HG03575 (cell line): ENCODE data around the gene CUL3.
"Not testable (repeated sequence)": the region's sequence is repeated elsewhere in the genome, so short reads cannot be mapped to it uniquely, and the experiment has no call there.

Source experiments
- ATAC-seq: cut with Tn5 transposase; IDR thresholded peaks from one replicate; pipeline ENCODE4 v1.9.1; 2021; ENCODE audit not compliant: unreplicated experiment, insufficient number of reproducible peaks, low FRiP score; ENCODE audit errors: extremely low read depth

Gene CUL3

GRCh38 chr2:224552771-224553170 lies 32.4 kb downstream of the CUL3 start:
- ATAC-seq = no peak

GRCh38 chr2:224551693-224552092 lies 33.5 kb downstream of the CUL3 start:
- no peak for ATAC-seq

- ATAC-seq = no peak
These were observed 38.2 kb downstream of the CUL3 start for GRCh38 chr2:224546926-224547325.

- ATAC-seq = no peak
These were observed 39.1 kb downstream of the CUL3 start for GRCh38 chr2:224545884-224546644.

GRCh38 chr2:224543939-224544338 lies 41.2 kb downstream of the CUL3 start:
- no peak for ATAC-seq

GRCh38 chr2:224538561-224539138 lies 46.5 kb downstream of the CUL3 start:
- ATAC-seq = no peak

GRCh38 chr2:224532931-224533330 lies 52.2 kb downstream of the CUL3 start:
- no peak for ATAC-seq

- ATAC-seq = no peak
These were observed 52.7 kb downstream of the CUL3 start for GRCh38 chr2:224532441-224532840.

GRCh38 chr2:224528171-224528570 lies 57.0 kb downstream of the CUL3 start:
- ATAC-seq = no peak

GRCh38 chr2:224525774-224526173 lies 59.4 kb downstream of the CUL3 start:
- no peak for ATAC-seq

- ATAC-seq = no peak
These were observed 60.5 kb downstream of the CUL3 start for GRCh38 chr2:224524657-224525056.

GRCh38 chr2:224523626-224524577 lies 61.3 kb downstream of the CUL3 start:
- ATAC-seq = no peak

GRCh38 chr2:224522483-224522882 lies 62.7 kb downstream of the CUL3 start:
- ATAC-seq = not testable (repeated sequence)

GRCh38 chr2:224520064-224520463 lies 65.1 kb downstream of the CUL3 start:
- peak; percentile 54 for ATAC-seq

GRCh38 chr2:224518806-224519580 lies 66.2 kb downstream of the CUL3 start:
- ATAC-seq = no peak

- no peak for ATAC-seq
These were observed 67.2 kb downstream of the CUL3 start for GRCh38 chr2:224517963-224518362.

- not testable (repeated sequence) for ATAC-seq
These were observed 68.8 kb downstream of the CUL3 start for GRCh38 chr2:224516393-224516792.

- no peak for ATAC-seq
These were observed 71.2 kb downstream of the CUL3 start for GRCh38 chr2:224513991-224514390.

- no peak for ATAC-seq
These were observed 77.4 kb downstream of the CUL3 start for GRCh38 chr2:224507789-224508188.
